ENCODE results near the gene CDC27.
"Not testable (repeated sequence)": the region's sequence is repeated elsewhere in the genome, so short reads cannot be mapped to it uniquely, and the experiment has no call there.

Gene CDC27

GRCh38 chr17:47190243-47190642, 1.1 kb upstream of the CDC27 start:
- no peak for DNase-seq

GRCh38 chr17:47189732-47190237, 690 bp upstream of the CDC27 start:
- DNase-seq: no peak

GRCh38 chr17:47188271-47188875, 722 bp downstream of the CDC27 start:
- DNase-seq: no peak

- no peak for DNase-seq
Measured at GRCh38 chr17:47184681-47185080, 4.4 kb downstream of the CDC27 start.

- DNase-seq: not testable (repeated sequence)
Measured at GRCh38 chr17:47180988-47181387, 8.1 kb downstream of the CDC27 start.

- DNase-seq: no peak
Measured at GRCh38 chr17:47180337-47180736, 8.8 kb downstream of the CDC27 start.

GRCh38 chr17:47179141-47179540, 10.0 kb downstream of the CDC27 start:
- DNase-seq: no peak

GRCh38 chr17:47177261-47177660, 11.8 kb downstream of the CDC27 start:
- DNase-seq: no peak

- no peak for DNase-seq
Measured at GRCh38 chr17:47176389-47176826, 12.7 kb downstream of the CDC27 start.

- DNase-seq: not testable (repeated sequence)
Measured at GRCh38 chr17:47174823-47175222, 14.3 kb downstream of the CDC27 start.

- no peak for DNase-seq
Measured at GRCh38 chr17:47172696-47173565, 16.2 kb downstream of the CDC27 start.

- DNase-seq: no peak
Measured at GRCh38 chr17:47170710-47171109, 18.4 kb downstream of the CDC27 start.

- DNase-seq: not testable (repeated sequence)
Measured at GRCh38 chr17:47168896-47169295, 20.2 kb downstream of the CDC27 start.

- not testable (repeated sequence) for DNase-seq
Measured at GRCh38 chr17:47166854-47167253, 22.2 kb downstream of the CDC27 start.

GRCh38 chr17:47165137-47165536, 24.0 kb downstream of the CDC27 start:
- no peak for DNase-seq

- DNase-seq: no peak
Measured at GRCh38 chr17:47164263-47164662, 24.8 kb downstream of the CDC27 start.

- no peak for DNase-seq
Measured at GRCh38 chr17:47162013-47162622, 27.0 kb downstream of the CDC27 start.

GRCh38 chr17:47159315-47159714, 29.8 kb downstream of the CDC27 start:
- no peak for DNase-seq

GRCh38 chr17:47145351-47145750, 43.7 kb downstream of the CDC27 start:
- DNase-seq: no peak

- no peak for DNase-seq
Measured at GRCh38 chr17:47135235-47135634, 53.9 kb downstream of the CDC27 start.

GRCh38 chr17:47134354-47134753, 54.7 kb downstream of the CDC27 start:
- not testable (repeated sequence) for DNase-seq

- DNase-seq: no peak
Measured at GRCh38 chr17:47131761-47132160, 57.3 kb downstream of the CDC27 start.

- not testable (repeated sequence) for DNase-seq
Measured at GRCh38 chr17:47126835-47127234, 62.3 kb downstream of the CDC27 start.

- DNase-seq: not testable (repeated sequence)
Measured at GRCh38 chr17:47123262-47123661, 65.8 kb downstream of the CDC27 start.

All from NCI-H1436 treated with DMSO at 0.1 percent for 48 hours (cell line).